HPDE6-E6E7 (cell line): ENCODE data around the gene POGLUT3.

Experiments used
- DNase-seq: peaks from one replicate; pipeline ENCODE4 v3.0.0; 2011; ENCODE audit warnings: missing footprints; ENCODE audit errors: extremely low spot score

Gene POGLUT3, protein sequence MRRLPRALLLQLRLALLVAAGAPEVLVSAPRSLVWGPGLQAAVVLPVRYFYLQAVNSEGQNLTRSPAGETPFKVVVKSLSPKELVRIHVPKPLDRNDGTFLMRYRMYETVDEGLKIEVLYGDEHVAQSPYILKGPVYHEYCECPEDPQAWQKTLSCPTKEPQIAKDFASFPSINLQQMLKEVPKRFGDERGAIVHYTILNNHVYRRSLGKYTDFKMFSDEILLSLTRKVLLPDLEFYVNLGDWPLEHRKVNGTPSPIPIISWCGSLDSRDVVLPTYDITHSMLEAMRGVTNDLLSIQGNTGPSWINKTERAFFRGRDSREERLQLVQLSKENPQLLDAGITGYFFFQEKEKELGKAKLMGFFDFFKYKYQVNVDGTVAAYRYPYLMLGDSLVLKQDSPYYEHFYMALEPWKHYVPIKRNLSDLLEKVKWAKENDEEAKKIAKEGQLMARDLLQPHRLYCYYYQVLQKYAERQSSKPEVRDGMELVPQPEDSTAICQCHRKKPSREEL

DNA sequence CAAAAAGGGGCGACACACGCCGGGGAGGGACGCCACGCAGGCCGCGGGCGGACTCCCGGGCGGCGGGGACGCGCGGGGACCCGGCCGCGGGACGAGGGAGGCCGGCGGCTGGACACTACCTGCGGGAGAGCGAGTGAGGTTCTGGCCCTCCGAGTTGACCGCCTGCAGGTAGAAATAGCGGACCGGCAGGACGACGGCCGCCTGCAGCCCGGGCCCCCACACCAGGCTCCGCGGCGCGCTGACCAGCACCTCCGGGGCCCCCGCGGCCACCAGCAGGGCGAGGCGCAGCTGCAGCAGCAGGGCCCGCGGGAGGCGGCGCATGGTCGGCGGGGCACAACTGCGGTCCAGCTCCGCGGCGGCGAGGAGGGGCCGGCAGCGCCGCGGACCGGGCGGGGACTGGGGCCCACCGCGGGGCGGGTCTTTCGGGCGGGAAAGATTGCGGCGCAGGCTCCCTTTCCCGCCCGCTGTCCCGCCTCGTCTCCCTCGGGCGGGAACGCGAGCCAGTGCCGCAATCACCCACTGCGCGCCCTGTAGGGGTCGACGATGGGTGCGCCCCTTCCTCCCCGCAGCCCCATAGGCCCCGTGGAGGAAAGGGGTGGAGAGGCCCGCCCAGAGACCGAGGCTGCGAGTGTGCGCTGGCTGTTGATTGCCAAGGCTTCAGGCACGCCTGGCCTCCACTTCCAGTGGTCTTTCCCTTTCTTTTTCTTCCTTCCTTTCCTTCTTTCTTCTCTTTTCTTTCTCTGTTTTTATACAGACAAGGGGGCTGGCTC is at the start of gene POGLUT3:
POGLUT3 (minus strand) TSS at position 339 of the 770 bp plus-strand sequence; CDS start at position 321, 18 bp downstream.
- DNase-seq = peak; percentile 33

DNA sequence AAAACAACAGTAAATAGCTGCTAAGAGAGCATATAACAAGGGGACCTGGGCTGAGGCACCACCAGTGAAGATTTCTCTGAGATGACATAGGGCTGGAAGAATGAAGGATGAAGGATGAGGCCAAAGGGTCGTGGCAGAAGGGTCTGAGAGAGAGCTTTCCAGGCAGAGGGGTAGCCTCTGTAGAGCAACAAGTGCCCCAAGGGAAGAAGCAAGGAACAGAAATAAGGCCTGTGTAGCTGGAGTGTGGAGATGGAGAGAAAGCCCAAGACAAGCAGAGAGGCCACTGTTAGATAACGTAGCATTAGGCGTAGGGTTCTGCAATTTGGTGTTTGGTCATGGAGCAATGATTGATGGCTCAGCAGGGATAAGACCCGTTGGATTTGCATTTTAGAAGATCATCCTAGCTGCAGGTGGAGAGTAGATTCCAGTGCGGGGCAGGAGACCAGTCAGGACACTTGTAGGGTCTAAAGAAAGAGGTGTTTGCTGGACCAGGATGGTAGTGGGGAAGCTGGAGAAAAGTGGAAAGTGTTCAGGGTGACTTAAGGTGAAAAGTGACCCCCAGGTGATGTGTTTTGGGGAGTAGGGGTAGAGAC is 47.8 kb upstream of the POGLUT3 start:
- DNase-seq = no peak

DNA sequence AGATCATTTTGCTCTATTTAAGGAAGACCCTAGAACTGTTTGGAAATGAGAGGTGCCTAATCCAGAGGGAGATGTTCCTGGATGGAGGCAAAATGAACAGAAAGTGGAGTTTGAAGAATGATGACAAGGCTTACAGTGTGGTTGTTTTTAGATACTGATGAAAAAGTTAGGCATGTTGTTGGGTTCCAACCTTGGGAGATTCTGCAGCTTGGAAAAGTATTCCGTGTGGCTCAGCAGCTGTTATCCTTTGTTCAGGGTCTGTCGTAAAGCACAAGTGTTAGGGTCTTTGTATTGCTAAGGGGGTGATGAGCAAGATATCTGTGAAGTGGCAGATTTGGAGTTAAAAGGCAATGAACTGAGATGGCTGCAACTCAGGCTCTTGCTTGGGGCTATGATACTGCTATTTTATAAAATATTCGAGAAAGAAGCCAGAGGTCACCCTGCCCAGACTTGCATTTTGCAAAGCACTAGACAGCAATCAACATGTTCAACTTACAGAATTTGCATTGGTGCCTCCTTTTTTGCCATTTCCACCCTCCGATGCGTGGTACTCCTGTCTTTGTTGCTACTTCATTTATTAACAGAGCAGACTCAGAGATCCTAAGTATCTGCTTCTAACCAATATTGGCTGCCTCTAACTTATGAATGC is 45.3 kb upstream of the POGLUT3 start:
- DNase-seq = no peak

DNA sequence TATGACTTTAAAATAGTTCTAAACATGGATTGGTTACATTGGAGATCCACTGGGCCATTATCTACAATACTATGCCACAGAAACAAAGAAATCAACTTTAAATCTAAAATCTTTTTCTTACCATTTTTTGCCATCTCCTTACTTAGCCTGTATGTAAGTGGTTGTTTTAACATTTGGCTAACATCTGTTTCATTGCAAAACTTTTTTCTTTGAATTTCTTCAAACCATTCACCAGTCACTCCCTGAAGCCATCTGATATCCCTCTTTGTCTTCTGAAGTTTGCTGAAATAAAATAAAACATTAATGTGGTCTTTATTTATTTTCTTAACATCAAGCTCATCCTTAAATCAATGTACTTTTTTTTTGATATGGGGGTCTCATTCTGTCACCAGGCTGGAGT is 43.3 kb upstream of the POGLUT3 start:
- no peak for DNase-seq

DNA sequence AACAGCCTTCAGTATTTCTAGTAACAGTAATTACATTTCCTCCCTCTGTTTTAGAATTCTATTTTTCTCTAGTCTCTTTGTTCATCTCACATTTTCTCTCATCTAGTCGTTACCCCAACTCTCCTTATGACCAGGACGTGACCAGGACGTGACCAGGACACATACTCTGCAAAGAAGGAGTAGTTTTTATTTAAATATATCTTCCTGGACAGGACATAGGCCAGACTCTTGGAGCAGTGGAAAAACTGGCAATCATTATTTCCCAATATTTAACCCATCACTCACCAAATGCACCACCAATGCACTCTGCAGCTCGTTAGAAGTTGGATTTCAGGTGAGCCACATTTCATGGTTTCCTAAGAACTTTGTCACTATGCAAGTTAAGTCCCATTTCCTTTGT is 40.3 kb upstream of the POGLUT3 start:
- no peak for DNase-seq

DNA sequence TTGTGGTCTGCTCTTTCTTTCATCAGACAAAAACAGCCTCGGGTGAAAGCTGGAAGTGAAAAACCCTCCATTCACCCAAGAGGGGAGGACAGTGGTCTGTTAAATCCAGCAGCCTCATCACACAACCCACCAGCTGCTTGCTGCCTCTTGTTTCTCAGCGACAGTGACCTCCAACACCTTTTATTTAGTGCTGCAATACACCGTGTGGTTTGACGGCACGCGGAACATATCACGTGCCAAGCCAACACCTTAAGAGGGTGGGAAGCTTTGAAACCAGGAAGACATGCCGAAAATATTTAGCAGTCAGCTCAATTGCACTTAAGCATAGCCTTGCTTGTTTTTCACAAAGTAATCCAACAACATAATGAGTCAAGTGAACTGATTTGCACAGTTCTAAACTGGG is 39.8 kb upstream of the POGLUT3 start:
- peak; percentile 34 for DNase-seq

DNA sequence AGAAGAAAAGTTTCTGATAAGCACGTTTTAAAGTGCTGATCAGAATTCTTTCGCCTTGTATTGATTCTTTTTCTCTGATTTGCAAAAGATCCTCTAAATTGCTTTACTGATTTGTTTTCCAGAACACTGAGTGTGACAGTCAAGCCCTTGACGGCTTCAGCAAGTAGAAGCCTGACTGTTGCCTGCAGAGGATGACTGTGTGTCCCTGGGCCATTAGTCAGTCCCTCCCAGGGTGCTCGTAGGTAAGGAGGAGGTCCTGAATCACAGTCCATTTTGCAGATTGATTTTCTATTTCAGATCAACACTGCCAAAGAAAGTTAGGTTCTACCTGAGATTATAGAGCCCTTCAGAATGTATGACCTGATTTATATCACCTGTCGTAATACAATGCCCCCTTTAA is 38.6 kb upstream of the POGLUT3 start:
- peak; percentile 93 for DNase-seq

DNA sequence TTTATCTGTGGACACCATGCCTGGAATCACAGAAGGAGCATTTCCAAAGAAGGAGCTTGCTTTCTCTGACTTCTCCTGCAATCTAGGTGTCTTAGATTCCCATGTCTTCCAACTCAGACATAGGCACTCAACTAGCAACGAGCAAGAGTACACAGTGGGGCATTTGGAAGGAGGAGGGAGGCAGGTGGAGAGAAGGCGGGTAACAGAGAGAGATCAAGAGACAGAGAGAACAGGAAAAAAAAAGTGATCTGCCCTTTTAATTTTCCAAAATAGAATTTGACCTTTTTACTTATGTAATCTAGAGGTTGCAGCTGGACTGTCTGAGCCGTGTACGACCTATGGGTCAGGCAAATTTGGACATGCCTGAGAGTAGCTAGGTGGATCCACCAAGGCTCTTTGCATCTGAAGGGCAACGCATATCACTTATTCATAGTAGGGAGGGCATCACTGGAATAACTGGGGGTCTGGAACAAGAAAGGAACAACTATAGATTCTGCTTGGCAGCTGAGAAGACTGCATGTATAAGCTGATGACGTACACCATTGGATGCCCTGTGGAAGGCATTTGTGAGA is 37.3 kb upstream of the POGLUT3 start:
- DNase-seq = no peak

DNA sequence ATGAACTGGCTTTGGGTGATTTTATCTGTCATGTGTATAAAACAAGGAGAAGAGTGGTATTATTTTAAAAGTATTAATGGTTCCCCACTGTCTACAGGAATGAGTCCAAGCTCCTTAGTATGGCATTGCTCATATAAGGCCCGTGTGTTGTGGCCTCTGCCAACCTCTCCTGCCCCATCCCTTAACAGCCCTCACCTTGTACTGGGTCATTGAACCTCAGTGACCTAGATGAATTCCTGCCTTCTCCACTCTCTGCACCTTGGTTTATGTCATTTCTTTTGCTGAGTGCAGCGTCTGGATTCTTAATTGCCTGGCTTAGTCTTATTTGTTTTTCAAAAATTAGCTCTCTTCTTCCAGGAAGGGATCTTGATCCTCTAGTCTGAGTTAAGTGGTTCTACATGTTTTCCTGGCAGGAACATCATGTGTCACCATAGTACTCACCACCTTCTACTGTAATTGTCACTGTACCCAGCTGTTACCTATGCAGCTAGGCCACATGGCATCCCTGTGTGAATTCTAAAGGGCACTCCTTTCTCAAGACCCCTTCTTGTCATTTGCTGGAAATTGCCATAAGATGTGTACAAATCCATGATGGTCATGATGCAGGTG is 36.2 kb upstream of the POGLUT3 start:
- no peak for DNase-seq

DNA sequence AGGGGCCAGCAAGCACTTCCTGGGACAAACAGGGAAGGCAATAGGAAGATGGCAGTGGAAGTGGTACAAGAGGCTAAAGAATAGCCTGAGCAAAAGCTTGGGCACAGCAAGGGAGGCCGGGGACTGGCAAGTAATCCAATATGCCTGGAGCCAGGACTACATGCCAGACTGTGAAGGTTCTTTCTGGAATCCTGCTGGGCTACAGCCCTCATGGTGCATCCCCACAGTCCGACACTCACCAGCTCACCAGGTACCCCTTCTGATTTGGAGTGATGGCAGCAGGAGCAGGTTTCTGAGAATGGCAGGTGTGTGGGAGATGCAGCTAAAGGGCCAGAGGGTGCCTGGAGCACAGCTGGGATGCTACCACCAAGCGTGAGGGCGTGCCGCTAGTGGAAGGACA is 32.2 kb upstream of the POGLUT3 start:
- DNase-seq = no peak

DNA sequence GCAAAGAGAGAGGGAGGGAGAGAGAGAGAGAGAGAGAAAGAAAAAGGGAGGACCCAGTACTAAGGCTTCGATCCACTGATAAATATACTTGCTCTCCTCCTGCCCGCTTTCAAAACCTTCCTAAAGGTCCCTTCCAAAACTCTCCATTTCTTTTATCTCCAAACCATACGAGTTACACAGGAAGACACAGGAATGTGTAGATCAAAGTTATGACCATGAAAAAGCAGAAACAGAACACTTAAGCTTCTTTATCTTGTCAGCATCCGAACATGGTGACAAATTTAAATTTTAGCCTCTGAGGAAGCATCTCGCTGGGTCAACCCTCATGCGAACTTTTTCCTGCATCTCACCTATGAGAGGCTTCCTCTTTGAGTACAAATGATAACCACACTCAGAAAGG is 29.2 kb upstream of the POGLUT3 start:
- DNase-seq = no peak

DNA sequence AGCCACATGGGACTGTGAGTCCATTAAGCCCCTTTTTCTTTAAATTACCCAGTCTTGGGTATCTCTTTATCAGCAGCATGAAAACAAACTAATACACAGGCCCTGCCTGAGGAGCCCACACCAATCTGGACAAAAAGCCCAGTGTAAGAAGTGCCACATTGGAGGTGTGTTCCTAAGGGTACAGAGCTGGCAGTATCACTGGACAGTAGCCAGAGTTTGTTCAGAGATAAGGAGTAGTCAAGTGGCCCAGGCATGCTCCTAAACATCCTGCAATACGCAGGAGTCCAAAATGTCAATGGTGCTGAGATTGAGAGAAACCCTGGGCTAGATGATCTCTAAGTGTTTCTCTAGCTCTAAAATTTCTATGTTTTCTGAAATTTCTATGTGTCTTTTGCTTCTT is 27.0 kb upstream of the POGLUT3 start:
- no peak for DNase-seq

DNA sequence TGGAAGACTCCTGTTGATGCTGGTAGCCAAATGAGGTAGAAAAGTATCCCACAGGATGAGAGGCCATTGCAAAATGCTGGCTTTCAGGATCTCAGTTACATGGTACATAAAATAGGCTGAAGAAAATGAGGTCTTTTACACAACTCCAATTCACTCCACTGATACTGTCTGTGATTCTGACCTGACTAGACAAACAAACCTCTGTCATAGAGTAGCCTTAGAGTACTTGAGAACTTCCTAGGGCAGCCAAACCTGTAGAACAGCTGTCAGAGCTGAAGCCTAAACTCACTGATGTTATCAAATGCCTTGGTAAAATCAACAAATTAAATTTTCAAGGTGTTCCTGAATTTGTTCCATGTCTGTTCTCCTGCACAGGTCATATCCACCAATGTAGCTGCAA is 26.2 kb upstream of the POGLUT3 start:
- no peak for DNase-seq

DNA sequence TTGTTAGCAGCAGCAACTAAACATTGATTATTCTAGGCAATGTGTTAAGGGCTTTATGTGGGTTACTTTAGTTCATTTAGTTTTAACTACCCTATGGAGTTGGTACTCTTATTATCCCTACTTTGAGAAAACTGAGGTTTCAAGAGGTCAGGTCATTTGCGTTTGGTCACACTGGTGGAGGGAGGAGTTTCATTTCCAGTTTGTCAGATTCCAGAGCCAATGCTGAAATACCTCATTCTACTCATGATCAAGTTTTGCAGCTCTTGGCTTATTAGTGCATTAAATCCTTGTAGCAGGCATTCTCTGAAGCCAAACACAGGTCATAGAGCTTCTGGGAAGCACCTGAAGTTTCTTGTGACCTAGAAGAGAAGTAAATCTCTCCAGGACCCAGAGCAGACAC is 24.1 kb upstream of the POGLUT3 start:
- no peak for DNase-seq

DNA sequence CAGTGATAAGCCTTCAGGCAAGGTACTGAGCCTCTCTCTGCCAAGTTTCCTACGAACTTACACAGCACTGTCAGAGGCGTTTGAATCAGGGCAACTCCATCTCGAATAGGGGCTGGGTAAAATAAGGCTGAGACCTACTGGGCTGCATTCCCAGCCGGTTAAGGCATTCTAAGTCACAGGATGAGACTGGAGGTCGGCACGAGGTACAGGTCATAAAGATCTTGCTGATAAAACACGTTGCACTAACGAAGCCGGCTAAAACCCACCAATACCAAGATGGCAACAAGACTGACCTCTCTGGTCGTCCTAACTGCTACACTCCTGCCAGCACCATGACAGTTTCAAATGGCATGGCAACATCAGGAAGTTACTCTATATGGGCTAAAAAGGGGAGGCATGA is 20.4 kb upstream of the POGLUT3 start:
- DNase-seq = no peak

DNA sequence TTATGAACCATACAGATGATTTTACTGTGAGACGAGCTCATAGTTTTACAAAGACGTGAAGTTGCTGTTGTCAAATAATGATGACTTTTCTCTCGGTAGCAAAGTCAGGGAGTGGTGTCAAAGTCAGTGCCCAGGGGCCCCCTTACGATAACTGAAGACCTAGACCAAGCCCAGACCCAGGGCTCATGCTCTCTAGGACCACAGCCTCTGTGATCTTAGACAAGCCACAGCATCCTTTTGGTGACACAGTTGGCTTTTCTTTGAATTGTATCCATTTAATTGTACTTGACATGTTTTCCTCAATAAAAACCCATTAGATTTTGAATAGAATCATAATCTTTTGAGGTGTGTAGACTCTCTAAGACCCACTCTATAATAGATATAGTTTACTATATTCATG is 17.9 kb upstream of the POGLUT3 start:
- DNase-seq = no peak

DNA sequence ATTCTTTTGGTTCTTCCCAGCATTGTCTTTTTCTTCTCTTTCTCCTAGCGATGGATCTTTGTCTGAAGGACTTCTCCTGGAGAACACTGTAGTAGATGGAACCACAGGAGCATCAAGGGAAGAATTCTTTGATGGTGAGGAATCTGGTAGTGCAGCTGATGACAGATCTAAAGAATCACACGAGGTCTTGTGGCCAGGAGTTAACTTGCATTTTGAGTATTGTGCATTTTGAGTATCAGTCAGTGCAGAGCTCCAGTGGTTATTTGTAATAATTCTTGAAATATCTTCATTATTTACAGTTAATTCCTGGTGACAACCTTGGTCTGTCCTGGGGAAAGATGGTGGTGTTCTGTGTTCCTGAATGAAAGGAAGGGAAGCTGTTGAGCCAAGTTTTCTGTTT is 14.5 kb upstream of the POGLUT3 start:
- DNase-seq = no peak

DNA sequence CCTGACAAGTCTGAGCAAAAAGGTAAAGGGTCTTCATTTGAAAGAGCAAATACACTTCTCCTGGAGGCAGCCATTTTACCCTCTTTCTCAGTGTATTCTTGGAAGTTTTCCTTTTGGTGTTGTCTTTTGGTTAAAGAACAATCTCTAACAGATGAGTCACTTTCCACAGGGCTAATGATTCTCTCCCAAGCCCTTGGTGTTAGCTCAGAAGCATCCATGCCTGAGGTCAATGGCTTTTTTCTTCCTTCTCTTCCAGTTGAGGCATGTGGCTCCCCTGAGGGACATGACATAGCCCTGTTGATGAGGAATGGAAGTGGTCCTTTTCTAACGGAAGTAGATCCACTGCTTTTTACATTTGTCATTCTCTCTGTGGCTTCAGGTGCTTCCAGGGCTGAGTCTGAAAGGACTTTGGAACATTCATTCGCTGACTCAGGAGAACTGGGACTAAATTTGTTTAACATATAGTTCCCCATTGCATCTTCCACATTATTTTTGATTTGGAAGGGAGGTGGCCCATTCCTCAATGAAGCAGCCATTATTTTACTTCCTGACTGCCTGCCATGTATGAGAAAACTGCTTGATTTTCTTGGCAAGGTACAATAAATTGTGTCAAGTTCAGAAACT is 13.8 kb upstream of the POGLUT3 start:
- peak; percentile 41 for DNase-seq

DNA sequence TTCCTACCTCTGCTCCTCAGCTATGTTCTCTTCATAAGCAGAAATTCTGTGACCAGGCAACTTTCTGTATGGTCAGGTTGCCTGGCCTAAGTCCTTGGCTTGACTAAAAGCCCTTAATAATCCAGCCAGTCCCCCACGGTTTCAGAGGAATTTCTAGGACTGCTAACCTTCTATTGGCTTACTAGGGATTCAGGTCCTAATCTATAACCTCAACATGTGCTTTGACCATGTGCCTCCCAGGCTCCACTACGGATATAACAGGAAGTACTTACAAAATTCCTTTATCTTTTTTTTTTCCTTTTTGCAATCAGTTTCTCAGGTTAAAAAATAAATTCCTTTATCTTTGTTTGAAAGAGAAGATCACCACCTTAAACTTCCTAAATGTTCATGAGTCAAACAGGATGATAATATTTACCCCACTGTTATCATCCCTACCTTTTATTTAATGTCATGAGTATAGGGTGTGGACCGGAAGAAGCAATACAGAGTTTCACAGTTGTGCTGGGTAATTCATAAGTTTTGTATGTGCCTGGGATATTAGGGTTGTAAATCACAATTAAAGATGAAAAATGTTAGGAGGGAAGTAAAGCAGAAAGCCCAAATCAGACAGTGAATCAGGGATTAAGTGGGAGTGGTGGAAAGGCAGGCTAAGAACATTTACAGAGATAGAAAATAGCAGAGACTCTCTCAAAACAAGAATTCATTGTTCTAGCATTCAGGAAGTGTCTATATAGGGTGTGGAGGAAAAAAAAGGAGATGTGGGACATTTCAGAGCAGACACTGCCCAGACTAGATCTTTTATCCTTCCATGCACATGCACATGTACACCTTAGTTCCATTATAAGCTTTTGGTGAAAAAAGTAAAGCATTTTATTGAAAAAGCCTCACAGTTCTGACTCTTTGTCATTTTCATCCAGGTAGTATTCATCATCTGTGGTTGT is 10.7 kb upstream of the POGLUT3 start:
- no peak for DNase-seq

DNA sequence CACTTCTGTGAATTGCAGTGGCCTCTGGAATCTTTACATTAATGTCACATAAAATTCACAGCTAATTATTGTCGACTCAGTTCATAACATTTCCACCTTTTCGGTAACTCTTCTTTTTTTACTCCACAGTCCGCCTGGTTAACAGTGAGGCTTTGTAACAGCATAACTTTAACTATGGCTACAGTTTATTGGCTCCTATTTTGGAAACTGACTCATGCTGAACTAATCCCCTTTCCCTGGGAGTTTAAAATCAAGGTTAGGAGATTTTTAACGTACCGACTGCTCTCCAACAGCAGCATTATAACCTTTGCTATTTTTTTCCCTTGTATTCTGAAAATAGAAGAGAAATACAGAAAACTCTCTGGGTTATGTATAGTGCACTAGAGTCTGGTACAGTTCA is 3.2 kb upstream of the POGLUT3 start:
- no peak for DNase-seq
